Measurements from ENCODE around the gene THEMIS.
"Not testable (repeated sequence)": the region's sequence is repeated elsewhere in the genome, so short reads cannot be mapped to it uniquely, and the experiment has no call there.

Gene THEMIS

GRCh38 chr6:127794405-127794804 is 106.5 kb downstream of the THEMIS start:
- DNase-seq (ENCODE audit: low read depth): no peak

GRCh38 chr6:127793396-127793795 is 107.5 kb downstream of the THEMIS start:
- no peak for DNase-seq (ENCODE audit: low read depth)

GRCh38 chr6:127792616-127793015 is 108.2 kb downstream of the THEMIS start:
- no peak for DNase-seq (ENCODE audit: low read depth)

GRCh38 chr6:127791779-127792528 is 108.9 kb downstream of the THEMIS start:
- DNase-seq (ENCODE audit: low read depth): no peak

- DNase-seq (ENCODE audit: low read depth): no peak
Observed at GRCh38 chr6:127790571-127790970, 110.3 kb downstream of the THEMIS start.

GRCh38 chr6:127786109-127786508 is 114.7 kb downstream of the THEMIS start:
- no peak for DNase-seq (ENCODE audit: low read depth)

GRCh38 chr6:127784468-127784867 is 116.4 kb downstream of the THEMIS start:
- no peak for DNase-seq (ENCODE audit: low read depth)

GRCh38 chr6:127781636-127782272 is 119.1 kb downstream of the THEMIS start:
- DNase-seq (ENCODE audit: low read depth): not testable (repeated sequence)

- DNase-seq (ENCODE audit: low read depth): no peak
Observed at GRCh38 chr6:127776320-127776719, 124.5 kb downstream of the THEMIS start.

GRCh38 chr6:127775371-127775770 is 125.5 kb downstream of the THEMIS start:
- no peak for DNase-seq (ENCODE audit: low read depth)

- DNase-seq (ENCODE audit: low read depth): no peak
Observed at GRCh38 chr6:127768745-127769144, 132.1 kb downstream of the THEMIS start.

- DNase-seq (ENCODE audit: low read depth): no peak
Observed at GRCh38 chr6:127768223-127768622, 132.6 kb downstream of the THEMIS start.

- DNase-seq (ENCODE audit: low read depth): no peak
Observed at GRCh38 chr6:127765949-127766348, 134.9 kb downstream of the THEMIS start.

GRCh38 chr6:127762284-127762683 is 138.6 kb downstream of the THEMIS start:
- DNase-seq (ENCODE audit: low read depth): no peak

GRCh38 chr6:127761084-127761483 is 139.8 kb downstream of the THEMIS start:
- no peak for DNase-seq (ENCODE audit: low read depth)

- DNase-seq (ENCODE audit: low read depth): no peak
Observed at GRCh38 chr6:127749095-127749494, 151.8 kb downstream of the THEMIS start.

GRCh38 chr6:127748290-127748689 is 152.6 kb downstream of the THEMIS start:
- DNase-seq (ENCODE audit: low read depth): no peak

- DNase-seq (ENCODE audit: low read depth): no peak
Observed at GRCh38 chr6:127738423-127738822, 162.4 kb downstream of the THEMIS start.

GRCh38 chr6:127737768-127738167 is 163.1 kb downstream of the THEMIS start:
- DNase-seq (ENCODE audit: low read depth): no peak

- DNase-seq (ENCODE audit: low read depth): no peak
Observed at GRCh38 chr6:127737009-127737486, 163.8 kb downstream of the THEMIS start.

- DNase-seq (ENCODE audit: low read depth): no peak
Observed at GRCh38 chr6:127732927-127733326, 167.9 kb downstream of the THEMIS start.

- no peak for DNase-seq (ENCODE audit: low read depth)
Observed at GRCh38 chr6:127727260-127727953, 173.5 kb downstream of the THEMIS start.

GRCh38 chr6:127725821-127726220 is 175.0 kb downstream of the THEMIS start:
- DNase-seq (ENCODE audit: low read depth): no peak

Measured in activated T-cell treated with anti-CD3 and anti-CD28 coated beads for 48 hours (primary cell).